GM21447 (cell line): Measurements from ENCODE around the gene RPS21.

Experiments
- ATAC-seq: cut with Tn5 transposase; IDR thresholded peaks from one replicate; pipeline ENCODE4 v1.9.1; 2021; ENCODE audit not compliant: unreplicated experiment

RPS21 gene

DNA sequence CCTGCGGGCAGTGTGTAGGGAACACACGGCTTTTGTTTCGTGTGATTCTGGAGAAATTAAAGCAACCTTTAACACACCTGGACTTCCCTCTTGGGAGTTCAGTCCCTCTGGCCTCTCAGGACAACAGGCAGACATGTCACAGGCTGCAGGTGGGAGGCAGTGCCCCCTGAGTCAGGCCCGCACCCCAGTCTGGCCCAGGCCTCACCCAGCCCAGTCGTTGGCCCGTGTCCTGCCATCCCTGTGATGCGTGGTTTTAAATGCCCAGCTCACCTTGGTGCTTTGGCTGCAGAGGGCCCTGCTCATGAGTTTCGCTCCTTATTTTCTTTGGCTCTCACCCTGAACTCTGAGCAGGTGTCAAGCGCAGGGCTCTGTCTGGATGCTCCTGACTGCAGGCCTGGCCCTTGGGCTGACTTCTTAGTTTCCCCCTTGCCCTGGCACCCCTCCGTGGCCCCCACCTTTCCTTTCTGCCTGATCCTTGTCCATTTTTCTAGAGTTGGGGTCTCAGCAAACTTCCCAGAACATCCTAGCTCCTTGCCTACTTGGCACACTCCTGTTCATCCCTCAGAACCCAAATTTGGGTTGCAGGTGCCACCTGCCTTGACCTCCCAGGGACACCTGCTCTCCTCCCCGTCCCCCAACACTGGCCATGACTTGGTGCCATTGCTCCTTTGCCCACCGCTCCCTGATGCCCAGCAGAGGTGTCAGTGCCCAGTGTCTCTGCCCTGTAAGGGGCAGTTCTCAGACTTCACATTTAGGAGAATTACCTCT, 22.4 kb downstream of the RPS21 start:
- ATAC-seq, result no peak

DNA sequence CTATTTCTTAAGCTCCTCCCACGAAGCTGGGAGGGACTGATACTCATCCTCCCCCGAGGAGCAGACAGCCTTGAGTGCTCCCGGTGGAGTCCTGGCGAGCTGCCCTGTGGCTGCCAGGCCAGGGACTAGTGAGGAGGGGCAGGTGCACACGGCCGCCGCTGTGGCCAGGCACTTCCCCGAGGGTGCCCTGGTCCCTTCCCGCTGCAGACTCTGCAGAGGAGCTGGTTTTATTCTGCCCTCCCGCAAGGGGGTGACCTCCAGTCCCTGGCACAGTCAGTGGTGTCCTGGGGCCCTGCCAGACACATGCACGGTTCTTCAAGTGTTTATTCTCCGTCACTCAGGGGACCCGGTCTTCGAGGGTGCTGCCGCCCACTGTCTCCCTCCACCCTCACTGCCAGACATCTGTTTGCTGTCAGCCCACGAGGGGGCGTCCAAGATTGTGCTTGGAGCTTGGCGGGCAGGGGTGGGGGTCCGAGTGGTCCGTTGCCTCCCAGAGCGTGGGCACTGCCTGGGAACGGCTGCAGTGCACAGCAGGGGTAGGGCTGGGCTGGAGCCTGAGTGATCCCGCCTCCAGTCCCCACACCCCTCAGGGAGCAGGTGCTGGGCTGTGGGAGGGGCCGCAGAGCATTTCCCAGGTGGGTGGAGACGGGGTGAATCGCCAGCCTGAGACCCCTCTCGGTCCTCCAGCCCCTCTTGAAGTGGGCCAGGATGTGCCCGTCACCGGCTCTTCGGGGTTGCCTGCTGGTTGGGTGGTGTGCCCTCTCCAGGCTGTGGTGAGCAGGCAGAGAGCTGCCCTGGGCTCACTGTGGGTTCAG, 23.2 kb downstream of the RPS21 start:
- no peak for ATAC-seq

DNA sequence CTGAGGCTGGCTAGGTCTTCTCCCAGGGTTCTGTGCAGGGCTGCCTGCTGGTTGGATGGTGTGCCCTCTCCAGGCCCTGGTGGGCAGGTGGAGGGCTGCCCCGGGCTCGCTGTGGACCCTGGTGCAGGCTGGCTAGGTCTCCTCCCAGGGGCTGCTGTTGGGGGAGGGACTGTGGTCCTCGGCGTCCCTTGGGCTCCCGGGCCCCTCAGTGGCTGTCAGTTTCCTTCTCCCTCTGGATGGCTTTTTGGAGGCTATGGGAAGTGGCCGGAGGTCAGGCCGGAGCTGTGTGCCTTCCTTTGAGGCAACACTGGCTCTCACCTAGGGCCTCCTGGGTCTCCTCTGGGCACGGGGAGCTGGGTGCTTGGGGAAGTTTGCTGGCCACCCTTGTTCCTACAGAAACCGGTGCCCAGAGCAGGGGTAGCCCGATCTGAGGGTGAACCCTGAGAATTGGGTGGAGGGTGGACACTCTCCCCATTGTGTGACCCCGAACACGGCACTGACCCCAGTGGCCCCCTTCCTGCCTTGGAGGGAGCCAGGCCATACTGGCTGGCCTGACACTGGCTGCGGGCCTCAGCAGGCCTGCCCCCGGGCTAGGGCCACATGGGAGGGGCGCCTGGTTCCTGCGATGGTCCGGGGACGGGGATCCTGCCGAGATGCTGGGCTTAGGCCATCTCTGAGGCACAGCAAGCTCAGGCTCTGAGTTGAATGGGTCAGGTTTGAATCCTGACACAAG, 24.0 kb downstream of the RPS21 start:
- no peak for ATAC-seq

DNA sequence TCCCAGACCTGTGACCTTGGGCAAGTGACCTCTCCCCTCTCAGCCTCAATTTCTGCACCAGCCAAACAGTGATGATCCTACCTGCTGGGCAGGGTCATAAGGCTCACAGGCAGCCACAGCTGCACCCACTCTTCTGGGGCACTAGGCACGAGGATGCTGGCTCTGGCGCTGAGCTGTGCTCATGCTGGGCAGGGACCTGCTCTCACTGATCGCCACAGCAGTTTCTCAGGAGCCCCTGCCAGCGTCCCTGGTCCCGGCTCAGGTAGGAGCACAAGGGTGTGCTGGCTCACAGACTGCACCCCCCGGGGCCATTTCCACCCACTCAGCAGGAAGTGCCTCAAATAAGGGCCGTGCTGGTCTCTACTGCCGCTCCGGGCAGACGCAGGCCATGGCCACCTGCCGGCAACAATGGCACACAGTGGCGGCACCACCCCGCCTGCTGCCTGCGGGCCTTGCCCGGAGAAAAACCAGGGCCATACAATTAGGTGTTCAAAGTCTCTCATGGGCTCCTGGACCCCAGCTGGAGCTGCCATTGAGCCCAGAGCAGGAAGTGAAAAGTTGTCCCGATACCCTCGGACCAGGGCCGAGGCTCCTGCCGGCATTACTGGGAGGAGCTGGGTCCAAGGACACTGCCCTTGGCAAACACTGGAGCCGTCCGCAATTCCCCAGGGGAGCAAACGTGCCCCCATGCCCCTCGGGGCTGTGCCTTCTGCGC, 24.7 kb downstream of the RPS21 start:
- no peak for ATAC-seq

GRCh38 chr20:62412194-62413024, 25.5 kb downstream of the RPS21 start:
- ATAC-seq, result no peak

- ATAC-seq, result no peak
Measured at GRCh38 chr20:62413025-62413570, 26.2 kb downstream of the RPS21 start.

- no peak for ATAC-seq
Measured at GRCh38 chr20:62413896-62414481, 27.1 kb downstream of the RPS21 start.

DNA sequence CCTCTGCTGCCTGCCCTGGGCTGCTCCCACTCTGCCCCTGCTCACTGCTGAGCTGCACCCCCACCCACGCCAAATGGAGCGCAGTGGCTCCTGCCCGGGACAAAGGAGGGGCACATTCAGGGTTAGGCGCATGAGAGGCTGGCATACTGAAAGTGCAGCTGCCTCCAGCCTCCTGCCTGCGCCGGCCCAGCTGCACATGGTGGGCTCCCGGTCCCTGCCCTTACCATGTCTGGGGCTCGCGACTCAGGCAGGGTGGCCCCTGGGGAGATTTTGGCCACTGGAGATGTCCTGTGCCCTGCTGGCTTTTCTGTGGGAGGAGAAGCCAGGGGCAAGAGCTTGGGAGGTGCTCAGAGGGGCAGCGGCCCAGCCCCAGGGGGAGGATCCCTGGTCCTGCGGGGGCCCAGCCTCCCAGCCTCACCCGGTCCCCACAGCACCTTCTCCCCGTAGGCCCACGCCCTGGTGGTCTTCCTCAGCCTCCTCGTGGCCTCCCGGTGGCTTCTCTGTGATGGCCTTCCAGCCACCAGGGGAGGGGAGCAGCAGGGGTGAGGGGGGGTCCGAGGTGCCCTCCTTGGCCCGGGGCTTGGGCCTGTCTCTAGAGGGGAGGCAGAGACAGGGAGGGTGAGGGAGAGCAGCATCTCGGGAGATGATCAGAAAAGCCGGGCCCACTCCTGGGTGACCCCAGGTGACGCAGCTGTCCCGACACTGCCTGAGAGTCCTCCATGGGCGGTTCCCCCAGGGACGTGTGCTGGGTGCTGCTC, 28.6 kb downstream of the RPS21 start:
- ATAC-seq, result no peak

DNA sequence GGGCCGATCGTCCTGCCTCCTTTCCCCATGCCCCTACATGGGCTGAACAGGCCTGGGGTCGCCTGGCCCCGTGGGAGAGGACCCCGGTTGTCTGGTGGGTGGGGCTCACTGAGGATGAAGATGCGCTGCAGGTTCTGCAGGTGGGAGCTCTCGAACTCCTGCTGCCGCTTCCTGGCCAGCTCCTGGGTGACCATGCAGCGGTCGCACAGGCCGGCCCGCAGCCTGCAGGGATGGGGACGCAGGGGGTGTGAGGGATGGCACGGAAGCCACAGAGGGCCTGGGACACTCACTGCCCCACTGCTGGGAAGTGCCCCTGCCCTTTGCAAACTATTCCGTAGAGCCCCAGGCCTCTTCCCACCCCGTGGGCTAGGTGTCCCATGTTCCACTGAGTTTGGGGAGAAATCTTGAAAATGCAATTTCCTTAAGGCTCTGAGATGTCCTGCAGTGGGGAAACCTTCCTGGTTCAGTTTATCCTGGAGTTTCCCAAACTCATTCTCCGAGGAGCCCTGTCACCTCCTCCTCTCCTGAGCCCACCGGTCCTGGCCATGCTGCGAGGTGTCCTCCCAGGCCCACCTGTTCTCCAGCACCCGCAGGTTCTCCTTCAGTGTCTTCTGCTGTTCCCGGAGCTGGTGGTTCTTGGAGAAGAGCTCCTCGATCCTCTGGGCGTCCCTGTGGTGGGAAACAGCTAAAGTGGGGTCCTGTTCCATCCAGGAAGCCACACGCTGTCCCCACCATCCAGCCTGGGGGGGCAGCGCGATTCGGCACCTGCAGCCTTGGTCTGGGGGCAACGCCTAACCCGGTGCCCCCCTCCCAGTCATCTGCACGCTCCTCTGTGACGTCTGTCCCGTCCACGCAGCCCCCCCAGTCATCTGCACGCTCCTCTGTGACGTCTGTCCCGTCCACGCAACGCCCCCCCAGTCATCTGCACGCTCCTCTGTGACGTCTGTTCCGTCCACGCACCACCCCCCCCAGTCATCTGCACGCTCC, 30.0 kb downstream of the RPS21 start:
- ATAC-seq, result no peak

DNA sequence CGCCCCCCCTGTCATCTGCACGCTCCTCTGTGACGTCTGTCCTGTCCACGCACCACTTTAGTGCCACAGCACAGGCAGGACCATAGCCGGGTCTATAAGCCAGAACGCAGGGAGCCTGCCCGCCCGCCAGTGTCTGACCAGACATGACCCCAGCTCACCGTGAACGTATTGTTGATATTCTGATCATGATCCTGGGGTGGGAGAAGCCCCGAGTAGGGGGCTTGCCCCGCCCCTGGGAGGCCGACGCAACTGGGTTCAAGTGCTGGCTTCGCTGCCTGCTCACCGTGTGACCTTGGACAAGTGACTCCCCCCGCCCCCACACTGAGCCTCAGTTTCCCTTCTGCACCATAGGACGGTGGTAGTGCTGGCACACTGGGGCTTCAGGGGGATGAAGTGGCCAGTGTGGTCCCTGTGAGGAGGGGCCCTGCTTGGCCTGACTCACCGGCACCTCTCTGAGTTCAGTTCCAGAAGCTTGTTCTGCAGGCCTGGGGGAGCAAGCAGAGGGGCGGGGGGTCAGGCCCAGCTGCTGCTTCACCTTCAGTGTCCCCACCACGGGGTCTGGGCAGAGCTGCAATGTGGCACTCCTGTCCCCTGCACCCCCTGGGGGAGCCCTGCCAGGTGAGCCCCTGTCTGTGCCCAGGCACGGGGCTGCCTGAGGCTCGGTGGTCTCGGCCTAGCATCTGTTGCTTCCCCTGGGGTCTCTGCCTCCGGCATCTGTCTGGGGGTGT, 31.2 kb downstream of the RPS21 start:
- no peak for ATAC-seq

DNA sequence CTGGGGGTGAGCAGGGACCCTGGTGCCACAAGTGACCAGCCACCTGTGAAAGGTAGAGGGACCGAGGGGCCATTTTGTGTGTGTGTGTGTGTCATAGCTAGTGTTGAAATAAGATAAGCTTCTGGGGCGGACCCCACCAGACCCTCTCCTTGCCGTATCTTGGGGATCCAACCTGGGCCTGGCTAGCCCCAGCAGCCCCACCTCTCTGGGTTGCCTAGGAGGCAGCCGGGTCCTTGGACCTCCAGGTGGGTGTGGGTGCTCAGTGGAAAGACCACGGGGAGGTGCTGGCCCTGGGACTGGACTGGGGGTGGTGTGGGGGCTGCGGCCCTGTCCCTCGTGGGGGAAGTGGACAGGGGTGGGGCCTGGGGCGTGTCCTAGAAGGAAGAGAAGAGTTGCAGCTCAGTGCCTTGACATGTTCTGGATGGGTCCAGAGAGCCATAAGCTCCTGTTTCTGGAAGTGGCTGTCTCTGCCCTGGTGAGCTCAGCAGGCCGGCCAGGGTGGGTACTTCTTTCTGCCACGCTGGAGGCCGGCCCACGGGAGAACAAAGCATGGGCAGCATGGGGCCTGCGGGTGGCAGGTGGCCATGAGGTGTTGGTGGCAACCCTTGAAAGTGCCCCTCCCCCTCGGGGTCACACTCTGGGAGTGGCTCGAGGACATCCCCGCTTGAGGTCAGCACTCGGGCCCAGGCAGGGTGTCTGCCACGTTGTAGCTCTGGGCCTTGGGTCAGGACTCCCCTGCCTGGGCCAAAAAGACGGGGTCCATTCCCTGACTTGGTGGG, 32.0 kb downstream of the RPS21 start:
- ATAC-seq, result no peak

GRCh38 chr20:62419759-62420158, 32.9 kb downstream of the RPS21 start:
- ATAC-seq, result no peak

DNA sequence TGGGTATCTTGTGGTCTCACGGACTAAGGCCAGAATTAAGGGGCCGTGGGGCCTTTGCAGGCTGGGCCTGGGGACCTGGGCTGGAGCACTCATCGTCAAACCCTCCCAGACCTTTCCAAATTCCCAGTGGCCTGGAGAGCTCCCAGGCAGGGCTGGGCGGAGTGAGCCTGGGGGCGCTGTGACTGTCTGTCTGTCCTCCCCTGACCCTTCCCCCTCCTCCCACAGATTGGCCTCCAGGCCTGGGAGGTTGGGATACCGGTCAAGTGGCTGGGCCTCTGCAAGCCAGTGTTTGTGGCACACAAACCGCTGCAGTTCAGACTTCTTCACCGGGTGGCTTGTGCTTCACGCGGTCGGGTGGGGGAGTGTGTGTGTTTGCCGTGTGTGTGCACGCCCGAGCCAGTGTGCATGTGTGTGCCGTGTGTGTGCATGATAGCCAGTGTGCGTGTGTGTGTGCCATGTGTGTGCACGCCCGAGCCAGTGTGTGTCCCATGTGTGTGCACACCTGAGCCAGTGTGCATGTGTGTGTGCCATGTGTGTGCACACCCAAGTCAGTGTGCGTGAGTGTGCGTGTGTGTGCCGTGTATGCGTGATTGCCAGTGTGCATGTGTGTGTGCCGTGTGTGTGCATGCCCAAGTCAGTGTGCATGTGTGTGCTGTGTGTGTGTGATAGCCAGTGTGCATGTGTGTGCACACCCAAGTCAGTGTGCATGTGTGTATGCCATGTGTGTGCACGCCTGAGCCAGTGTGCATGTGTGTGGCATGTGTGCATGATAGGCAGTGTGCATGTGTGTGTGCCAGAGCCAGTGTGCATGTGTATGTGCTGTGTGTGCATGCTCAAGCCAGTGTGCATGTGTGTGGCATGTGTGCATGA, 34.2 kb downstream of the RPS21 start:
- ATAC-seq, result no peak

GRCh38 chr20:62421716-62421990, 34.8 kb downstream of the RPS21 start:
- no peak for ATAC-seq

- no peak for ATAC-seq
Measured at GRCh38 chr20:62422636-62423325, 35.9 kb downstream of the RPS21 start.
